Measurements from ENCODE around the gene ACSM6. TPM values are rescaled to one million over a fixed set of nuclear protein-coding genes. Genes with fewer than 3 reads are reported as not detected.

Gene ACSM6
- total RNA-seq, 1 experiment from 2014 or later = not detected

DNA sequence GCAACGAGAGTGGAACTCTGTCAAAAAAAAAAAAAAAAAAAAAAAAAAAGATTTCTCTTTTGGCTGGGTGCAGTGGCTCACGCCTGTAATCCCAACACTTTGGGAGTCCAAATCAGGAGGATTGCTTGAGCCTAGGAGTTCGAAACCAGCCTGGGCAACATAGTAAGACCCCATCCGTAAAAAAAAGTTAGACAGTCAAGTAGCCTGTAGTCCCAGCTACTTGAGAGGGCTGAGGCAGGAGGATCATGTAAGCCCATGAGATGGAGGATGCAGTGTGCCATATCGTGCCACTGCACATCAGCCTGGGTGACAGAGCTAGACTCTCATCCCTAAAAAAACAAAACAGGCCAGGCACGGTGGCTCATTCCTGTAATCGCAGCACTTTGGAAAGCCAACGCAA, 71.5 kb downstream of the ACSM6 start:
- peak overlapping the region; percentile 54 for H3K27ac ChIP-seq (ENCODE audit: insufficient read length, low read depth, low read length)

More for the DNA sequence above, 71.5 kb downstream of the ACSM6 start:
- TF ChIP-seq, protein P1, sequence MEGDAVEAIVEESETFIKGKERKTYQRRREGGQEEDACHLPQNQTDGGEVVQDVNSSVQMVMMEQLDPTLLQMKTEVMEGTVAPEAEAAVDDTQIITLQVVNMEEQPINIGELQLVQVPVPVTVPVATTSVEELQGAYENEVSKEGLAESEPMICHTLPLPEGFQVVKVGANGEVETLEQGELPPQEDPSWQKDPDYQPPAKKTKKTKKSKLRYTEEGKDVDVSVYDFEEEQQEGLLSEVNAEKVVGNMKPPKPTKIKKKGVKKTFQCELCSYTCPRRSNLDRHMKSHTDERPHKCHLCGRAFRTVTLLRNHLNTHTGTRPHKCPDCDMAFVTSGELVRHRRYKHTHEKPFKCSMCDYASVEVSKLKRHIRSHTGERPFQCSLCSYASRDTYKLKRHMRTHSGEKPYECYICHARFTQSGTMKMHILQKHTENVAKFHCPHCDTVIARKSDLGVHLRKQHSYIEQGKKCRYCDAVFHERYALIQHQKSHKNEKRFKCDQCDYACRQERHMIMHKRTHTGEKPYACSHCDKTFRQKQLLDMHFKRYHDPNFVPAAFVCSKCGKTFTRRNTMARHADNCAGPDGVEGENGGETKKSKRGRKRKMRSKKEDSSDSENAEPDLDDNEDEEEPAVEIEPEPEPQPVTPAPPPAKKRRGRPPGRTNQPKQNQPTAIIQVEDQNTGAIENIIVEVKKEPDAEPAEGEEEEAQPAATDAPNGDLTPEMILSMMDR (conservative IDR thresholded peaks at IDR 0.05) = no peak
- peak overlapping the region; percentile 80 for H2BK5ac ChIP-seq (ENCODE audit: insufficient read length, low read length)
- H3K23ac ChIP-seq (ENCODE audit: insufficient read length, low read depth, low read length) = no peak overlapping the region
- H3K18ac ChIP-seq (ENCODE audit: insufficient read length, low read depth, low read length) = peak overlapping the region; percentile 81
- H3K9ac ChIP-seq (ENCODE audit: extremely low read depth, insufficient read length, low read length) = no peak overlapping the region
- peak overlapping the region; percentile 85; the same call in 1 of the 2 replicates for H3K4ac ChIP-seq (ENCODE audit: low read depth, low read length)
- Mint-ChIP-seq H3K9me3 (no peaks in the 10 kb centered on the region), H3K36me3 (ENCODE audit: insufficient read depth in 1 of 3, low read depth in 3 of 3) (peaks cover 7 to 63% (median 52%) of the 10 kb centered on the region in 3 experiments; a peak in 6 of 7 replicates), H3K4me1 (peaks cover 46 to 57% of the 10 kb centered on the region in 2 experiments), H3K4me3 (no peak overlapping the region), H3K27me3 (ENCODE audit: low read depth) (no peaks in the 10 kb centered on the region), H3K27ac (peak overlapping the region; percentile 76 to 88 (median 81); a peak in 5 of 7 replicates)
- no peak overlapping the region for H2AFZ ChIP-seq (ENCODE audit: low read length)
- no peak overlapping the region for H4K8ac ChIP-seq (replicated peaks; ENCODE audit: insufficient read length, low read depth, low read length)
- no peaks in the 10 kb centered on the region for H3K79me2 ChIP-seq (ENCODE audit: insufficient read depth, low read length)
- H3K56ac ChIP-seq (ENCODE audit: insufficient read length, low read depth, low read length) = no peak overlapping the region
- no peaks in the 10 kb centered on the region for H3K79me1 ChIP-seq (ENCODE audit: insufficient read depth, low read depth, low read length, poor library complexity, severe bottlenecking)
- no CpG with 5 or more reads among the region's 8 CpGs for WGBS (ENCODE audit: extremely low coverage, insufficient read length, low lambda C conversion rate)
- H4K91ac ChIP-seq (ENCODE audit: insufficient read length, low read depth, low read length) = no peak overlapping the region
- H2BK120ac ChIP-seq (ENCODE audit: low read depth, low read length, poor library complexity, severe bottlenecking) = peak overlapping the region; percentile 54
- H3K4me2 ChIP-seq (ENCODE audit: insufficient read depth, insufficient read length, low read length) = no peak overlapping the region
- no peaks in the 10 kb centered on the region for H3K23me2 ChIP-seq (ENCODE audit: insufficient read length, low read depth, low read length, poor library complexity, severe bottlenecking)
- peak overlapping the region; percentile 85 for H2BK12ac ChIP-seq (ENCODE audit: insufficient read length, low read depth, low read length)
- H4K20me1 ChIP-seq (ENCODE audit: control insufficient read depth, insufficient read depth, insufficient read length) = no peaks in the 10 kb centered on the region
- no peak overlapping the region for H3T11ph ChIP-seq (ENCODE audit: low read length)
- H2BK20ac ChIP-seq (ENCODE audit: low read depth, low read length, poor library complexity, severe bottlenecking) = peak overlapping the region; percentile 79
- H2BK15ac ChIP-seq (ENCODE audit: low read depth, low read length) = no peak overlapping the region
- DNase-seq = no peak
- H3K14ac ChIP-seq (ENCODE audit: insufficient read depth, low read length) = 0 out of 2 replicates have a peak overlapping the region, but pooled peaks have one; percentile 53
- no peaks in the 10 kb centered on the region for H3K9me3 ChIP-seq (ENCODE audit: control insufficient read depth, low read depth, low read length)
- no peaks in the 10 kb centered on the region for H3K27me3 ChIP-seq (ENCODE audit: insufficient read depth, low read length)
- H4K5ac ChIP-seq (ENCODE audit: insufficient read length, low read depth, low read length) = no peak overlapping the region
- peak overlapping the region; percentile 85 for H2AK5ac ChIP-seq (ENCODE audit: insufficient read length, low read length)
- H3K4me1 ChIP-seq (ENCODE audit: insufficient read depth, low read length) = peaks cover 13% of the 10 kb centered on the region
